Measurements from ENCODE around the gene IGFBP5.

DNA sequence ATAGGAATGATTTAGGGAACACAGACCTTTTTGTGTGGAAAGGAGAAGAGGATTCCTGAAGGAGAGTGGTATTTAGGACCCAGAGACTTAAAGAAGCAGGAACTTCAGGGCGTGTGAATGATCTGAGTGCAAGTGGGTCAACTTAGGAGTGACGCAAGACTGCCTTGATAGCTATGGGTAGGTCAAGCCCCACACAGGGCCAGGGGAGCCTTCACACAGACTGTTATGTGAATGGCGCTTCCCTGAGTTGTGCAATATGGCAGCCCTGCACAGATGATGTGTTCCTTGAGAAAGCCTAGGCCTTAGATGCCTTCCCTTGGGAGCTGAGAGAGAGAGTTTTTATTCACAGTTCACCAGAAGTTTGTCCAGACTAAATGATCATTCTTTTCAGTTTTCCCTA is 47.1 kb upstream of the IGFBP5 start:
- TF ChIP-seq, protein P1, sequence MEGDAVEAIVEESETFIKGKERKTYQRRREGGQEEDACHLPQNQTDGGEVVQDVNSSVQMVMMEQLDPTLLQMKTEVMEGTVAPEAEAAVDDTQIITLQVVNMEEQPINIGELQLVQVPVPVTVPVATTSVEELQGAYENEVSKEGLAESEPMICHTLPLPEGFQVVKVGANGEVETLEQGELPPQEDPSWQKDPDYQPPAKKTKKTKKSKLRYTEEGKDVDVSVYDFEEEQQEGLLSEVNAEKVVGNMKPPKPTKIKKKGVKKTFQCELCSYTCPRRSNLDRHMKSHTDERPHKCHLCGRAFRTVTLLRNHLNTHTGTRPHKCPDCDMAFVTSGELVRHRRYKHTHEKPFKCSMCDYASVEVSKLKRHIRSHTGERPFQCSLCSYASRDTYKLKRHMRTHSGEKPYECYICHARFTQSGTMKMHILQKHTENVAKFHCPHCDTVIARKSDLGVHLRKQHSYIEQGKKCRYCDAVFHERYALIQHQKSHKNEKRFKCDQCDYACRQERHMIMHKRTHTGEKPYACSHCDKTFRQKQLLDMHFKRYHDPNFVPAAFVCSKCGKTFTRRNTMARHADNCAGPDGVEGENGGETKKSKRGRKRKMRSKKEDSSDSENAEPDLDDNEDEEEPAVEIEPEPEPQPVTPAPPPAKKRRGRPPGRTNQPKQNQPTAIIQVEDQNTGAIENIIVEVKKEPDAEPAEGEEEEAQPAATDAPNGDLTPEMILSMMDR (IDR thresholded peaks at IDR 0.05), result no peak
- TF ChIP-seq EZH2phosphoT487 (IDR thresholded peaks at IDR 0.05) (no peak), EZH2 (IDR thresholded peaks at IDR 0.05) (no peak)
